OCI-LY7 (cell line): ENCODE measurements around the gene CNBD2.
"Not testable (repeated sequence)": the region's sequence is repeated elsewhere in the genome, so short reads cannot be mapped to it uniquely, and the experiment has no call there.

Experiments used
- CTCF ChIP-seq: fragments of 200-600 bp; sonication (generic); conservative IDR thresholded peaks from 2 replicates; pipeline ENCODE4 v1.5.1; 2014; ENCODE audit warnings: mild to moderate bottlenecking, antibody characterized with exemption, low read length, moderate library complexity, mixed read lengths
- EZH2phosphoT487 ChIP-seq: fragments of 200-600 bp; sonication (generic); IDR thresholded peaks from 2 replicates; pipeline ENCODE4 v1.6.1; 2018; ENCODE audit warnings: low read depth, borderline replicate concordance, mild to moderate bottlenecking, mixed run types, antibody characterized with exemption, low read length, moderate library complexity, mixed read lengths

GRCh38 chr20:36077762-36078161, 109.4 kb downstream of the CNBD2 start:
- TF ChIP-seq CTCF = peak; percentile 49
- TF ChIP-seq EZH2phosphoT487 = not testable (repeated sequence)
